ENCODE data around the gene SPACA6. TPM values are rescaled to one million over a fixed set of nuclear protein-coding genes. Genes with fewer than 3 reads are reported as not detected.

SPACA6 gene
- total RNA-seq, 6 experiments from 2014 or later: 12.2 to 14.9 (median 13.3) TPM

- Mint-ChIP-seq H3K27me3 (ENCODE audit: insufficient read depth) (peaks cover 20% of the 10 kb centered on the region), H3K36me3 (ENCODE audit: low read depth) (no peaks in the 10 kb centered on the region)
These were observed 46.5 kb downstream of the SPACA6 start for GRCh38 chr19:51739466-51740213.

GRCh38 chr19:51740356-51740755, 47.2 kb downstream of the SPACA6 start:
- Mint-ChIP-seq H3K4me3 (no peak overlapping the region), H3K36me3 (ENCODE audit: low read depth) (no peaks in the 10 kb centered on the region), H3K27me3 (ENCODE audit: insufficient read depth) (peaks cover 20% of the 10 kb centered on the region), H3K9me3 (no peaks in the 10 kb centered on the region), H3K27ac (no peak overlapping the region), H3K4me1 (ENCODE audit: low read depth) (peaks cover 50% of the 10 kb centered on the region)
- DNase-seq: no peak
- TF ChIP-seq, protein P1, sequence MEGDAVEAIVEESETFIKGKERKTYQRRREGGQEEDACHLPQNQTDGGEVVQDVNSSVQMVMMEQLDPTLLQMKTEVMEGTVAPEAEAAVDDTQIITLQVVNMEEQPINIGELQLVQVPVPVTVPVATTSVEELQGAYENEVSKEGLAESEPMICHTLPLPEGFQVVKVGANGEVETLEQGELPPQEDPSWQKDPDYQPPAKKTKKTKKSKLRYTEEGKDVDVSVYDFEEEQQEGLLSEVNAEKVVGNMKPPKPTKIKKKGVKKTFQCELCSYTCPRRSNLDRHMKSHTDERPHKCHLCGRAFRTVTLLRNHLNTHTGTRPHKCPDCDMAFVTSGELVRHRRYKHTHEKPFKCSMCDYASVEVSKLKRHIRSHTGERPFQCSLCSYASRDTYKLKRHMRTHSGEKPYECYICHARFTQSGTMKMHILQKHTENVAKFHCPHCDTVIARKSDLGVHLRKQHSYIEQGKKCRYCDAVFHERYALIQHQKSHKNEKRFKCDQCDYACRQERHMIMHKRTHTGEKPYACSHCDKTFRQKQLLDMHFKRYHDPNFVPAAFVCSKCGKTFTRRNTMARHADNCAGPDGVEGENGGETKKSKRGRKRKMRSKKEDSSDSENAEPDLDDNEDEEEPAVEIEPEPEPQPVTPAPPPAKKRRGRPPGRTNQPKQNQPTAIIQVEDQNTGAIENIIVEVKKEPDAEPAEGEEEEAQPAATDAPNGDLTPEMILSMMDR (IDR thresholded peaks at IDR 0.05): no peak

More at GRCh38 chr19:51739466-51740213, 46.5 kb downstream of the SPACA6 start:
- no peaks in the 10 kb centered on the region for H3K9me3 Mint-ChIP-seq
- no peak overlapping the region for H3K27ac Mint-ChIP-seq
- DNase-seq: no peak
- TF ChIP-seq, protein P1 (IDR thresholded peaks at IDR 0.05): no peak
- H3K4me1 Mint-ChIP-seq (ENCODE audit: low read depth): peaks cover 50% of the 10 kb centered on the region
- no peak overlapping the region for H3K4me3 Mint-ChIP-seq

- no peaks in the 10 kb centered on the region; the same call in 1 of the 2 replicates for H3K9me3 Mint-ChIP-seq
- H3K4me3 Mint-ChIP-seq: peak overlapping the region; percentile 16; the same call in 1 of the 2 replicates
- H3K27me3 Mint-ChIP-seq (ENCODE audit: insufficient read depth): peaks cover 16% of the 10 kb centered on the region
- peaks cover 35% of the 10 kb centered on the region for H3K4me1 Mint-ChIP-seq (ENCODE audit: low read depth)
- no peaks in the 10 kb centered on the region for H3K36me3 Mint-ChIP-seq (ENCODE audit: low read depth)
- peak; percentile 37 for DNase-seq
- peak overlapping the region; percentile 56; the same call in 1 of the 2 replicates for H3K27ac Mint-ChIP-seq
- TF ChIP-seq, protein P1 (IDR thresholded peaks at IDR 0.05): no peak
These were observed 49.7 kb downstream of the SPACA6 start for GRCh38 chr19:51742789-51743188.

- Mint-ChIP-seq H3K4me3 (peak overlapping the region; percentile 16; the same call in 1 of the 2 replicates), H3K36me3 (ENCODE audit: low read depth) (no peaks in the 10 kb centered on the region), H3K27ac (peak overlapping the region; percentile 56; the same call in 1 of the 2 replicates), H3K9me3 (no peaks in the 10 kb centered on the region; the same call in 1 of the 2 replicates), H3K4me1 (ENCODE audit: low read depth) (peaks cover 35% of the 10 kb centered on the region), H3K27me3 (ENCODE audit: insufficient read depth) (peaks cover 12% of the 10 kb centered on the region)
- TF ChIP-seq, protein P1 (IDR thresholded peaks at IDR 0.05): no peak
- DNase-seq: no peak
These were observed 50.3 kb downstream of the SPACA6 start for GRCh38 chr19:51743405-51743804.

DNA sequence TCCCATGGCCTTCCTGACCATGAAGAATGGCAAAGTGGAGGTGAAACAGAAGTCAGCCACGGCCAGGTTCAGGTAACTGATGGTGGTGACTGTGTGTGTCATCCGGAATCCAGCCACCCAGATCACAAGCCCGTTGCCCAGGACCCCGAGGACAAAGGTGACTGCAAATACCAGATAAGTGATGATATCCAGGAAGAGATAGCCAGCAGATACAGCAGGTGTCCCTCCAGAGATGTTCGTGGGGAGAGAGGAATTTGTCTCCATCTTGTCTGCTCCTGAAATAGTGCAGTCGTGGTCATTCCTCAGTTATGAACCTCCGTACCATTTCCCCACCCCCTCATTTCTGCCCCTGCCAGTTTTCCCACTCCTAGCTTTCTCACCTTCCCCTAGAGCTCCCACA, 53.6 kb downstream of the SPACA6 start:
- H3K36me3 Mint-ChIP-seq (ENCODE audit: low read depth): no peaks in the 10 kb centered on the region; the same call in 1 of the 2 replicates
- DNase-seq: no peak
- no peak overlapping the region for H3K27ac Mint-ChIP-seq
- TF ChIP-seq, protein P1 (IDR thresholded peaks at IDR 0.05): no peak
- no peak overlapping the region for H3K4me3 Mint-ChIP-seq
- no peaks in the 10 kb centered on the region; the same call in 1 of the 2 replicates for H3K9me3 Mint-ChIP-seq
- peaks cover 14% of the 10 kb centered on the region for H3K27me3 Mint-ChIP-seq (ENCODE audit: insufficient read depth)
- peaks cover 36% of the 10 kb centered on the region for H3K4me1 Mint-ChIP-seq (ENCODE audit: low read depth)
